Ascending aorta (tissue), 2 donors: ENCODE measurements around the gene CELF4. TPM values are rescaled to one million over a fixed set of nuclear protein-coding genes. Genes with fewer than 3 reads are reported as not detected.

ENCODE experiments used
- DNase-seq, 2 donors: peaks; one replicate each; pipeline ENCODE4 v3.0.0-alpha.2; 2019; ENCODE audit warnings: low spot score in 2 of 2
- H3K27ac ChIP-seq, 2 donors: fragments of 200-600 bp; sonication (generic); one replicate each; pipeline ENCODE4 v1.5.1; 2016 to 2017; ENCODE audit warnings: mild to moderate bottlenecking in 1 of 2
- H3K27me3 ChIP-seq: fragments of 200-600 bp; sonication (generic); one replicate; pipeline ENCODE4 v1.5.1; 2017
- H3K36me3 ChIP-seq, 2 donors: fragments of 200-600 bp; sonication (generic); one replicate each; pipeline ENCODE4 v1.5.1; 2016
- H3K4me1 ChIP-seq, 2 donors: fragments of 200-600 bp; sonication (generic); one replicate each; pipeline ENCODE4 v1.5.1; 2016 to 2017; ENCODE audit warnings: mild to moderate bottlenecking in 1 of 2
- H3K4me3 ChIP-seq, 2 donors: fragments of 200-600 bp; sonication (generic); one replicate each; pipeline ENCODE4 v1.5.1; 2016 to 2017; ENCODE audit warnings: mild to moderate bottlenecking in 1 of 2
- H3K9me3 ChIP-seq, 2 donors: fragments of 200-600 bp; sonication (generic); one replicate each; pipeline ENCODE4 v1.5.1; 2016
- intact Hi-C: fragments of 100-400 bp; cut with DNase I; formaldehyde crosslinking; loops from one replicate; pipeline ENCODE4 v1.15.1; 2023
- total RNA-seq: library from RNA; depleted of rRNA; stranded (reverse); fragments of >200 nt; gene quantifications from one replicate; pipeline ENCODE4 v1.1.0, GENCODE V29; 2016
- TF ChIP-seq, protein P1 (sequence below), 3 experiments: fragments of 200-600 bp in 2 of 3; fragments of 450-650 bp in 1 of 3; sonication (generic) in 2 of 3; IDR thresholded peaks; one replicate each; pipeline ENCODE4 v1.5.1; 2016 to 2019; ENCODE audit warnings: antibody characterized with exemption in 3 of 3, mild to moderate bottlenecking in 1 of 3, moderate library complexity in 1 of 3

Gene CELF4
- total RNA-seq, 1 donor from 2014 or later, result not detected

DNA sequence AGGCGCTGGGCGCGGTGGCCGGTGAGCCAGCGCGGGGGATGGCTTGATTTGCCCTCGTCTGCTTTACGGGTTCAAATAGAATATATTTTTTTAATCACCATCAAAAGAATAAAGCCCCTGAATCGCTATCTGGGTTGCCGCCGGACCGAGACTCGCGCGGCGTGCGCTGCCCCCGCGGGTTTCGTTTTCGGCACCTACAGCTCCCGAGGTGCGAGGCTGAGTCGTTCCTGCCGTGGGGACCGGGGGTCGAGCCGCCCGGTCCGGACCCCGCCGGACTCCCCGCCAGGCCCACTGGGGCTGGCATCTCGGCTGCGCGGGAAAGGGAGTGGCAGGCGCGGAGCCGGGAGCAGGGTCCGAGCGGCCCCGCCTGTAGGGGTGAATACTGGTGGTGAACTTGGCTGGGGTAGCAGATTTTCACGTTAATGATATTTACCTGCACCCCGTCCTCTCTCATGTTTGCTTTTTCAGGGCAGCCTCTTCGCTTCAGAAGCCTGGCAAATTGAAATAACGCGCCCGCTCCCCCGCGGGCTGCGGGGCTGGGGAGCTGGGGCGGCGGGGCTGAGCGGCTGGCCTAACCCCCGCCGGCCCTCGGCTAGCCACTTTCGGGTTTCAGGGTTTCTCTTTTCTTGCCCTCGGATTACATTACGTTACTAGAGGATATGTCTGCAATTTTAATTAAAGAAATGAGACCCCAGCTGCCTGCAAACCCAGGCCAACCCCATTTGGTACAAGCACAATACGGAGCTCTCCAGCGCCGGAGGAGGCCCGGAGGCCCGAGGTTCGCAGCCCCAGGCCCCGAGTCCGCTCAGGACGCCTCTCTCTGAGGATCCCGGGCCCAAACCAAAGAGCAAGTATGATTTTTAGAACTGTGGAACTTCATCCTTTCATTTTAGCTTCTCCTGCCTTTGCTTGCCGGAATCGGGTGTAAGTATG, 1.7 kb upstream of the CELF4 start:
- no peaks in the 10 kb centered on the region for H3K27me3 ChIP-seq
- H3K27ac ChIP-seq, result no peak overlapping the region
- H3K36me3 ChIP-seq, result no peaks in the 10 kb centered on the region
- intact Hi-C loops, result no loop called here
- peaks cover 8 to 21% of the 10 kb centered on the region in 2 donors for H3K4me1 ChIP-seq
- H3K4me3 ChIP-seq, result peak overlapping the region; percentile 65 to 66
- TF ChIP-seq, protein P1, sequence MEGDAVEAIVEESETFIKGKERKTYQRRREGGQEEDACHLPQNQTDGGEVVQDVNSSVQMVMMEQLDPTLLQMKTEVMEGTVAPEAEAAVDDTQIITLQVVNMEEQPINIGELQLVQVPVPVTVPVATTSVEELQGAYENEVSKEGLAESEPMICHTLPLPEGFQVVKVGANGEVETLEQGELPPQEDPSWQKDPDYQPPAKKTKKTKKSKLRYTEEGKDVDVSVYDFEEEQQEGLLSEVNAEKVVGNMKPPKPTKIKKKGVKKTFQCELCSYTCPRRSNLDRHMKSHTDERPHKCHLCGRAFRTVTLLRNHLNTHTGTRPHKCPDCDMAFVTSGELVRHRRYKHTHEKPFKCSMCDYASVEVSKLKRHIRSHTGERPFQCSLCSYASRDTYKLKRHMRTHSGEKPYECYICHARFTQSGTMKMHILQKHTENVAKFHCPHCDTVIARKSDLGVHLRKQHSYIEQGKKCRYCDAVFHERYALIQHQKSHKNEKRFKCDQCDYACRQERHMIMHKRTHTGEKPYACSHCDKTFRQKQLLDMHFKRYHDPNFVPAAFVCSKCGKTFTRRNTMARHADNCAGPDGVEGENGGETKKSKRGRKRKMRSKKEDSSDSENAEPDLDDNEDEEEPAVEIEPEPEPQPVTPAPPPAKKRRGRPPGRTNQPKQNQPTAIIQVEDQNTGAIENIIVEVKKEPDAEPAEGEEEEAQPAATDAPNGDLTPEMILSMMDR (IDR thresholded peaks at IDR 0.05), result no peak
- DNase-seq, result no peak
- H3K9me3 ChIP-seq, result no peaks in the 10 kb centered on the region

DNA sequence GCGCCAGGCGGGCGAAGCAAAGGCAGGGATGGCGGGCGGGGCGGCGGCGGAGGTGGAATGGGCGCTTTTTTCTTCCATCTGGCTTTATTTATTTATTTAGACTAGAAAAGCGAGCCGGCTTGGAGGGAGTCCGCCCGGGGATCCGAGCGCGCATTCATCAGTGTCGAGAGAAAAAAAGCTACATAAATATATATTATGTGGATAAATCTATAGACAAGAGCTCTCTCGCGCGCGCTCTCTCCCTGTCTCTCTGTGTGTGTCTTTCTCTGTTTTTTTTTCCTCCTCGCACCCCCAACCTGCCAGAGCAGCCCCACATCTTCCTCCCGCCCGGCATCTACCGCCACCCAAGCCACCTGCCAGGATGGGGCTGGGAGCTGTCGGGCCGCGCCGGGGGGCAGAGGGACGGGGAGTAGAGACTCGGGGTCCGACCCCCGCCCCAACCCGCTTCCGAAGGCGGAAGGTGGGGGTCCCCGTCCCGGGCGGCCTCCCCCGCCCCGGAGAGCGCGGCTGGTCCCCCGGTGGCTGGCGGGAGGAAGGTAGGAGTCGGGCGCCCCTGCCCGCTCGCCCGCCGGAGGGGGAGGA, 972 bp upstream of the CELF4 start:
- Histone ChIP-seq H3K27ac (no peak overlapping the region), H3K36me3 (no peaks in the 10 kb centered on the region), H3K9me3 (no peaks in the 10 kb centered on the region), H3K27me3 (no peaks in the 10 kb centered on the region), H3K4me1 (peaks cover 8 to 21% of the 10 kb centered on the region in 2 donors), H3K4me3 (peak overlapping the region; percentile 65 to 66)
- no peak for DNase-seq
- TF ChIP-seq, protein P1 (IDR thresholded peaks at IDR 0.05), result no peak
- intact Hi-C loops, result no loop called here

- Histone ChIP-seq H3K4me1 (peaks cover 8 to 21% of the 10 kb centered on the region in 2 donors), H3K27ac (no peak overlapping the region), H3K27me3 (no peaks in the 10 kb centered on the region), H3K9me3 (no peaks in the 10 kb centered on the region), H3K36me3 (no peaks in the 10 kb centered on the region), H3K4me3 (peak overlapping the region; percentile 65 to 66)
- intact Hi-C loops, result no loop called here
- DNase-seq, result no peak
- TF ChIP-seq, protein P1 (IDR thresholded peaks at IDR 0.05), result no peak
Measured at GRCh38 chr18:37565977-37566478, 430 bp upstream of the CELF4 start.

GRCh38 chr18:37564711-37565100, 892 bp downstream of the CELF4 start:
- no peak overlapping the region for H3K27ac ChIP-seq
- no peaks in the 10 kb centered on the region for H3K27me3 ChIP-seq
- DNase-seq, result no peak

GRCh38 chr18:37563931-37564392, 1.6 kb downstream of the CELF4 start:
- Histone ChIP-seq H3K27me3 (no peaks in the 10 kb centered on the region), H3K4me3 (no peak overlapping the region)
- no peak for DNase-seq

More at GRCh38 chr18:37564711-37565100, 892 bp downstream of the CELF4 start:
- Histone ChIP-seq H3K4me1 (peaks cover 8 to 21% of the 10 kb centered on the region in 2 donors), H3K4me3 (peak overlapping the region; percentile 36 to 65), H3K36me3 (no peaks in the 10 kb centered on the region), H3K9me3 (no peaks in the 10 kb centered on the region)
- intact Hi-C loops, result no loop called here
- TF ChIP-seq, protein P1 (IDR thresholded peaks at IDR 0.05), result no peak

More at GRCh38 chr18:37563931-37564392, 1.6 kb downstream of the CELF4 start:
- TF ChIP-seq, protein P1 (IDR thresholded peaks at IDR 0.05), result no peak
- H3K36me3 ChIP-seq, result no peaks in the 10 kb centered on the region
- intact Hi-C loops, result no loop called here
- no peak overlapping the region for H3K27ac ChIP-seq
- peaks cover 8 to 21% of the 10 kb centered on the region in 2 donors for H3K4me1 ChIP-seq
- H3K9me3 ChIP-seq, result no peaks in the 10 kb centered on the region
